Renal pelvis (tissue), 4 donors: ENCODE measurements around the gene NKX6-2. TPM values are rescaled to one million over a fixed set of nuclear protein-coding genes. Genes with fewer than 3 reads are reported as not detected.
"Not testable (repeated sequence)": the region's sequence is repeated elsewhere in the genome, so short reads cannot be mapped to it uniquely, and the experiment has no call there.

Source experiments
- DNase-seq: peaks from one replicate; pipeline ENCODE4 v3.0.0-alpha.2; 2013
- polyA plus RNA-seq, 3 donors: library from polyadenylated mRNA; unstranded; fragments of 120-200 nt; gene quantifications; one replicate each; pipeline ENCODE4 v1.2.1, GENCODE V29; 2013; ENCODE audit not compliant: insufficient read length in 3 of 3

The NKX6-2 gene
- polyA plus RNA-seq, 3 donors: 4.7 to 9.0 (median 7.2) TPM

GRCh38 chr10:132798876-132799275, 12.9 kb upstream of the NKX6-2 start:
- DNase-seq: no peak

GRCh38 chr10:132798403-132798802, 12.5 kb upstream of the NKX6-2 start:
- no peak for DNase-seq

GRCh38 chr10:132797986-132798385, 12.0 kb upstream of the NKX6-2 start:
- DNase-seq: not testable (repeated sequence)

- no peak for DNase-seq
Measured at GRCh38 chr10:132796846-132797245, 10.9 kb upstream of the NKX6-2 start.

DNA sequence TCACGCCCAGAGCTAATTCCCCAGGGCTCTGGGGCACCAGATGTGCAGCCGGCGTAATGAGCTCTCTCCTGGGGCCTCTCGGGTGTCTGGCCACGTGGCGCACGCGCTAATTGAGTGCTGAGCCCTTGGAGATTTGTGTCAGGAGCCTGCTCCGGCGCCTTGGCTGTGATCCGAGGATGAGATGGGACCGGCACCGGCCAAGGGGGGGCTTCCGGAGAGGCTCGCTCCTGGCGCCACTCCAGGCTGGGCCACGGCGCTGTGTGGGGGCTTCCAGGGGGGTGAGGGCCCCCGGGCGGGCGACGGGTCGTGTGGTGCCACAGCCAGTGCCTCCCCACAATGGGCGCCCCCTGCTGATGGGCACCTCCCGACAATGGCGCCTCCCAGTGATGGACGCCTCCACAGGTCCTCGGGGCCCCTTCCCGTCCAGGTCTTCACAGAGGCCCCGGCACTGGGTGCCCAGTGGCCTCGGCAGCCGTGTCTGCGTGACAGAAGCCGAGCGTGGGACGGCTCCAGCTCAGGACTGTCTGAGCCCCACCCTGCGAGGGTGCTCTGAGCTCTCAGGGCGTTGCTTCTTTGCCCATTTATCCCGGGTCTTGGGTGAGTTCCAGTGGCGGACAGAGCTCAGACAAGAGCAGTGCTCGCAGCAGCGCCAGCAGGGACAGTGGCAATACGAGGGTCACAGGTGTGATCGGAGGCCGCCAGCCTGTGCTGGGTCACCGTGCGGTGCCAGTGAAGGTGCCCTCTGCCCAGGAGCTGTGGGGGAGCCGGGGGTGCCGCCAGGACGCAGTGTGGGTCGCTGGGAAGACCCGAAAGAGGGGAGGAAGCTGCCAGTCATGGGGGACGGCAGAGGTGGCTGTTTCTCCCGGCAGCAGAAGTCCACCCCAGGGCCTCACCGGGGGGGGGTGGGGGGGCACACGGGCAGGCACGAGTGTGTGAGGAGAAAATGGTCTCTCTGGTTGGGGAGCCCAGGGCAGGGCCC, 8.2 kb upstream of the NKX6-2 start:
- DNase-seq: no peak

DNA sequence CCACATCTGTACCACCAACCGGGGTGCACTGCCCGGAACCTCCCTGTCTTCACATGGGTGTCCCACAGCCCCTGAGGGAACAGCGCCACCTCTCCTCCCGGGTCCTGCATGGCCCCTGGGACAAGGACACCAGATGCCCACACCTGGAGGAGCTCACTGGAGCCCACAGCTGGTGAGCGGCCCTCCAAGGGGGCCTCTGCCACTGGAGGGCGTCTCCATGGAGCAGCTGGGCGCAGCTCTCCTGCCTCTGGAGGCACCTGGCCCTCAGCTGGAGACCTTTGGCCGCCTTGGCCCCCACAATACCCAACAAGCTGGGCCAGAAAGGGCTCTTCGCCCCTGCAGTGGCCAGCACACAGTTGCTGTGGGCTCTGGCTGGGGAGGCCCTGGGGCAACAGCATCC, 7.3 kb upstream of the NKX6-2 start:
- no peak for DNase-seq

GRCh38 chr10:132792796-132793195, 6.8 kb upstream of the NKX6-2 start:
- DNase-seq: no peak

GRCh38 chr10:132792099-132792498, 6.2 kb upstream of the NKX6-2 start:
- DNase-seq: not testable (repeated sequence)

GRCh38 chr10:132790934-132791829, 5.2 kb upstream of the NKX6-2 start:
- DNase-seq: no peak

GRCh38 chr10:132790470-132790869, 4.5 kb upstream of the NKX6-2 start:
- no peak for DNase-seq

- DNase-seq: no peak
Measured at GRCh38 chr10:132789659-132790148, 3.8 kb upstream of the NKX6-2 start.

DNA sequence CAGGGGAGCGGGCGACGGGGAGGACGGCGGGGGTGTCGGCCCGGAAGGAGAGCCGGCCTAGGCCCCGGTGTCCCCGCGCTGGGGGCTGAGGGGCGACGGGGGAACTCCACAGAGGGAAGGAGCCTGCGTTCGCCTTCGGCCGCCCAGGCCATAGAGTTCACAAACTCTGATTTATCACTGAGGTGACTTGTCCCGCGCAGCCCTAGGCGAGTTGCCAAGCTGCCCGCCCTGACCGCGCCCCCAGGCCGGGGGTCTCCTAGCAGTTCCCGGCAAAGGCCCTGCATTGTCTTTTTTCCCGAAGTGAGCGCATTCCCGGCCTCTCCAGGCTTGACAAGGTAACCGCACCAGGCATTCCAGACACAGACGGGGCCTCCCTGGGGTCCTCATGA, 2.9 kb upstream of the NKX6-2 start:
- DNase-seq: no peak

DNA sequence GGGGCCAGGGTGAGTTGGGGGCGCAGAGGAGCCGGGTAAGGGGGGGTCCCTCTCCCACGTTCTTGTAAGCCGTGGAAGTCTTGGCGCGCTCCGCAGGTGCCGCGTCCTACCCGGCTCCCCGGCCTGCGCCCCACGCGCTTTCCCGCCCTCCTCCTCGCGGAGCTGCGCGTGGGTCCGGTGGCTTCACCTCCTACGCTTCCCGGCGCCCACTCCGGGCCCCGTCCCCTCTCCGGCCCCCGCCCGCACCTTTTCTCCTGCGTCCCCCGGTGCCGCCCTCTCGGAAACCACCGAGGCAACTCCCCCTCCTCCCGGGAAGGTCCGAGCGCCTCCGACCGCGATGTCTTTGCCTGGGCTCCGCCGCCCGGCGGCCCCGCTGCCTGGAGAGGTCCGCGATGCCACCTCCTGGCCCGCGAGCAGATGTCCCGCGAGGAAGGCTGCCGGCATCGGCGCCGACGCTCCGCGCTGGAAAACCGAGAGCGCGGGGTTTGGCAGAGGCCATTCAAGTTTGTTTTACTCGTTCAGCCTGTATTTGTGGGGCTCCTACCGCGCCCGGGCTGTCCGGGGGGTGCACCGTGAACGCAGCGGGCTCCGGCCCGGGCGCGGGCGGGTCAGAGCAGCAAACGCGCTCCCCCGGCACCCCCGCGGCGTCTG, 2.4 kb upstream of the NKX6-2 start:
- no peak for DNase-seq

DNA sequence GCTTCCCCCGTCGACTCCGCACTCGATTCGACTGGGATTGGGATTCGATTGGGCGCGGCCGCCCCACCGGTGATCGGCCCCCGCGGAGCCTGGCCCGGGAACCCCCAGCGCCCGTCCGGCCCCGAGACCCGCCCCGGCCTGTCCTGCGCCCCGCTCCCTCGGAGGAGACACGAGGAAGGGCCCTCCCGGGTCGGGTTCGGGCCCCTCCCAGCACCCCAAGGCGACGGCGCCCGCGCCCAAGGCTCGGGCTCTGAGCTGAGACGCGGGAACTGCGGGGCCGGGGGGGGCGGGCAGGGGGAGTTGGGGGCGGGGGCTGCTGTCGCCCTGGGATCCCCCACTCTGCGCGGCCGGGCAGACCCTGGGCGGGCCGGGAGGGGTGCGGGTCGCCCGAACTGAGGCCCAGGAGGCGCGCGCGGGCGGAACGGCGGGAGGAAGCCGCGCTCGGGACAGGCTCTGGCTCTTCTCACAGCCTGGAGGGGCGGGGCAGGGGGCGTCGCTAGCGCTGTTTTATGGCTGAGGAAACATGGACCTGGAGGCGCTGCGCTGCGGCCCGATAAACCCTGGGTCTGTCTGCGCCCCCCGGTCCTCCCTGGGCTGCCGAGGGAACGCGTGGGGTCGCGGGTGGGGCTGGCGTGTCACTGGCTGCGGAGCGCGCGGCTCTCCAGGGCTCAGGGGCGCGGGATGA, 1.7 kb upstream of the NKX6-2 start:
- no peak for DNase-seq

DNA sequence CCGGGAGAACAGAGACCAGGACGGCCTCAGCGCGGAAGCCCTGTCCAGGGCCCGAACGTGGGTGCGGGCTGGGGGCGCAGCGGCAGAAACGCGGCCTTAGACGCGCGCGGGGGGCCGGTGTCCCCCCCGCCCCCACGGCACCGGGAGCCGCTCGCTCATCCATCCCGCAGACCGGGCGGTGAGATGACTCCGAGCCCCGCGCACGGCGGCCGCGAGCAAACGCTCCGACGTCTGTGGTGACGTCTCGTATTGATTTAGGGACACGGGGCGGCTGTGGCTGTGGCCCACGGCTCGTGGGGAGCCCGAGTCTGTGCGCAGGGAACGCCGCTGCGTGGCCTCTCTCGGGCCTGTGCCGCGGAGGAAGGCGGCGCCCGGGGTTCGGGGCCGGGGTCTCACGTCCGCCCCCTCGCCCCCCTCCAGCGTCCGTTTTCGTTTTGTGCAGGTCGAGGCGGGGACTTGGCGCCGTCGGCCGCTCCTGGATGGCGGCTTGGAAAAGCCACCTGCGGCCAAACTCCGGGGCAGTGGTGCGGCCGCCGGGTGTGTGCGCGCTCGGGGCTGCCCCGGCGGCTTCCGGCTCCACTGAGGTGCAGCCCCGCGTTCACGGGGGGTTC, 1.0 kb upstream of the NKX6-2 start:
- DNase-seq: no peak

GRCh38 chr10:132786476-132786883, 533 bp upstream of the NKX6-2 start:
- no peak for DNase-seq

DNA sequence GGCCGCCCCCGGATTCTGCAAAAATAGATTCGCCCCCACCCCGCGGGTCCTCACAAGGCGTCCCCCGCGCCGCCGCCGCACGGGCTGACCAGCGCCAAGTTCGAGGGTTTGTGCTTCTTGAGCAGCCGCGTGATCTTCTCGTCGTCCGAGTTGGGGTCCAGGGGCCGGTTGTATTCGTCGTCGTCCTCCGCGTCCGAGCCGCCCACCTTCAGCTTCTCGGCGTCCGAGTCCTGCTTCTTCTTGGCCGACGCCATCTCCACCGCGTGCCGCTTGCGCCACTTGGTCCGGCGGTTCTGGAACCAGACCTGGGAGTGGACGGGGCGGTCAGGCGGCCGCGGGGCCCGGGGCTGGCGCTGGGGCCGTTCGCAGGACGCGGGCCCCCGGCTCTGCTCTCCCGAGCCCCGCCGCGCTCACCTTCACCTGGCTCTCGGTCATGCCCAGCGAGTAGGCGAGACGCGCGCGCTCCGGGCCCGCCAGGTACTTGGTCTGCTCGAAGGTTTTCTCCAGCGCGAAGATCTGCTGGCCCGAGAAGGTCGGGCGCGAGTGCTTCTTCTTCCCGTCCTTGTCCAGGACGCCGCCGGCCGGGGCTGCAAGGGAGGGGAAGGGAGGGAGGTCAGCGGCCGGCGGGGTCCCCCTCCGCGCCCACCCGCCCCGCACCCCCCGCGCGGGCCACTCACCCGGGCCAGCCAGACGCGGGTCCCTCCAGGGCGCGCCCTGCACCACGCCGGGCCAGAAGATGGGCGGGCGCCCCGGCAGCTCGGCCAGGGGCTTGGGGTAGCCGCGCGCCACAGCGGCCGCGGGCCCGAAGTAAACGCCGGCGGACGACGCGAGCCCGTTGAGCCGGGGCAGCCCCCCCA, 853 bp downstream of the NKX6-2 start:
- no peak for DNase-seq

- no peak for DNase-seq
Measured at GRCh38 chr10:132783940-132784865, 1.7 kb downstream of the NKX6-2 start.
